Heart left ventricle (tissue), 16 donors: ENCODE data around the gene RTN4RL2. TPM values are rescaled to one million over a fixed set of nuclear protein-coding genes. Genes with fewer than 3 reads are reported as not detected.

ENCODE experiments used
- ATAC-seq, 4 donors: fragments of 200-7000 bp; cut with Tn5 transposase; one replicate each; pipeline ENCODE4 v1.9.1; 2020 to 2022; ENCODE audit warnings: moderate library complexity in 4 of 4, mild to moderate bottlenecking in 3 of 4, moderate number of reproducible peaks in 1 of 4
- DNase-seq, 5 donors: peaks; one replicate each; pipeline ENCODE4 v3.0.0-alpha.2; 2020
- H3K27ac ChIP-seq, 12 donors: fragments of 200-600 bp; sonication (generic) in 4 of 12; one replicate each; pipeline versions ENCODE4 v1.5.0 to v1.8.0; 2016 to 2022; ENCODE audit warnings: mild to moderate bottlenecking in 2 of 12
- H3K27me3 ChIP-seq, 9 donors: fragments of 200-600 bp; sonication (generic) in 2 of 9; one replicate each; pipeline versions ENCODE4 v1.5.1 to v1.8.0; 2016 to 2022; ENCODE audit warnings: mild to moderate bottlenecking in 3 of 9
- H3K36me3 ChIP-seq, 9 donors: fragments of 200-600 bp; sonication (generic) in 2 of 9; one replicate each; pipeline versions ENCODE4 v1.5.0 to v1.8.0; 2018 to 2022; ENCODE audit warnings: mild to moderate bottlenecking in 2 of 9
- H3K4me1 ChIP-seq, 12 donors: fragments of 200-600 bp; sonication (generic) in 4 of 12; one replicate each; pipeline versions ENCODE4 v1.5.0 to v1.8.0; 2016 to 2022; ENCODE audit warnings: mild to moderate bottlenecking in 3 of 12
- H3K4me3 ChIP-seq, 12 donors: fragments of 200-600 bp; sonication (generic) in 4 of 12; one replicate each; pipeline versions ENCODE4 v1.5.0 to v1.8.0; 2017 to 2022; ENCODE audit warnings: mild to moderate bottlenecking in 9 of 12, moderate library complexity in 4 of 12
- H3K9me3 ChIP-seq, 12 donors: fragments of 200-600 bp; sonication (generic) in 4 of 12; one replicate each; pipeline versions ENCODE4 v1.5.0 to v1.8.0; 2016 to 2022; ENCODE audit warnings: mild to moderate bottlenecking in 1 of 12
- POLR2A ChIP-seq, 2 donors: fragments of 450-650 bp; IDR thresholded peaks; one replicate each; pipeline ENCODE4 v1.6.1; 2017; ENCODE audit warnings: antibody characterized with exemption in 2 of 2, mild to moderate bottlenecking in 2 of 2, moderate library complexity in 2 of 2
- WGBS, 4 donors: extraction: QIAGEN DNeasy Blood & Tissue Kit in 2 of 4; methylation state at CpG; one replicate each; pipeline versions ENCODE4 v1.1.5 to v1.1.7; 2013 to 2018; 5-methylcytosine and 5-hydroxymethylcytosine counted together
- intact Hi-C, 10 donors: fragments of 100-400 bp; cut with DNase I; formaldehyde crosslinking; loops; one replicate each; pipeline versions ENCODE4 v1.11.1 to v1.14.2; 2022
- polyA plus RNA-seq, 2 donors: library from polyadenylated mRNA; stranded (reverse); fragments of 200-250 nt; gene quantifications; one replicate each; pipeline ENCODE4 v1.2.3, GENCODE V29; 2013
- total RNA-seq, 9 donors: library from RNA; depleted of rRNA in 2 of 9; stranded (reverse); fragments of >200 nt in 2 of 9; fragmentation: NEBNext Ultra II Directional in 3 of 9; extraction: Animal tissue kit (Norgen Biotek cat#: 25700) in 3 of 9; gene quantifications; one replicate each; pipeline versions ENCODE4 v1.1.0 to v1.2.4, GENCODE V29; 2016 to 2023
- TF ChIP-seq, protein P1 (sequence below), 12 donors: fragments of 200-600 bp; sonication (generic) in 4 of 12; IDR thresholded peaks; one replicate each; pipeline versions ENCODE4 v1.5.0 to v1.8.0; 2018 to 2022; ENCODE audit warnings: antibody characterized with exemption in 12 of 12, mild to moderate bottlenecking in 5 of 12
- donor health status: ischemic (EF 13 %, LVEDD 7.1; RV severe dilation, severe dysfunction).
- donor health status: healthy with polysubstance abuse.
- donor health status: DM: no; HTN: yes; CAD: no.
- donor health status: DM: no; HTN: no; CAD: no.
- donor health status: ischemic (EF 25% LVEDD 6.9; RV normal size, moderate dysfunction).
- donor health status: ischemic (EF 25% LVEDD 5.7; RV mildly dilated, moderate dysfunction).
- donor health status: healthy.
- donor health status: DM: yes; HTN: yes; CAD: no.
- donor health status: ischemic (EF 35%, LVEDD 5.7; RV mildly dilated, moderate dysfunction).
- donor health status: nonischemic (EF 11% LVEDD 7.7; RV severe dilation, severe dysfunction).
- donor health status: DM: yes; HTN: yes; CAD: no.
- donor health status: PGD.
- donor health status: ischemic (EF 29% LVEDD 5.4; RV normal size, mild dysfunction).
- donor health status: nonischemic (EF 23%, LVEDD 6.1; RV moderate dilation, normal function).

RTN4RL2 gene
- total and polyA plus RNA-seq, 11 donors, result 0.58 to 2.1 (median 1.1) TPM

- peak overlapping the region in 11 of 12 donors; percentile 23 to 77 (median 60) for H3K27ac ChIP-seq
- H3K4me1 ChIP-seq, result peaks cover 0 to 25% (median 12%) of the 10 kb centered on the region in 12 donors
- ATAC-seq (peak; percentile 11 to 77 (median 74)), DNase-seq (peak; percentile 59 to 82 (median 72))
- H3K27me3 ChIP-seq, result no peaks in the 10 kb centered on the region
- peak overlapping the region; percentile 62 to 98 (median 80) for H3K4me3 ChIP-seq
- no peaks in the 10 kb centered on the region for H3K9me3 ChIP-seq
- 0% methylated on average over 56 to 57 of the region's 57 CpGs for WGBS, 4 donors
- intact Hi-C loops, result loop anchor here in 3 of 10 donors (2.0 to 10.0 kb wide), 3 partner anchors 14 to 170 kb away; no protein-coding TSS in a partner anchor
- no peaks in the 10 kb centered on the region for H3K36me3 ChIP-seq
- TF ChIP-seq POLR2A (IDR thresholded peaks at IDR 0.05), result no peak
- TF ChIP-seq, protein P1, sequence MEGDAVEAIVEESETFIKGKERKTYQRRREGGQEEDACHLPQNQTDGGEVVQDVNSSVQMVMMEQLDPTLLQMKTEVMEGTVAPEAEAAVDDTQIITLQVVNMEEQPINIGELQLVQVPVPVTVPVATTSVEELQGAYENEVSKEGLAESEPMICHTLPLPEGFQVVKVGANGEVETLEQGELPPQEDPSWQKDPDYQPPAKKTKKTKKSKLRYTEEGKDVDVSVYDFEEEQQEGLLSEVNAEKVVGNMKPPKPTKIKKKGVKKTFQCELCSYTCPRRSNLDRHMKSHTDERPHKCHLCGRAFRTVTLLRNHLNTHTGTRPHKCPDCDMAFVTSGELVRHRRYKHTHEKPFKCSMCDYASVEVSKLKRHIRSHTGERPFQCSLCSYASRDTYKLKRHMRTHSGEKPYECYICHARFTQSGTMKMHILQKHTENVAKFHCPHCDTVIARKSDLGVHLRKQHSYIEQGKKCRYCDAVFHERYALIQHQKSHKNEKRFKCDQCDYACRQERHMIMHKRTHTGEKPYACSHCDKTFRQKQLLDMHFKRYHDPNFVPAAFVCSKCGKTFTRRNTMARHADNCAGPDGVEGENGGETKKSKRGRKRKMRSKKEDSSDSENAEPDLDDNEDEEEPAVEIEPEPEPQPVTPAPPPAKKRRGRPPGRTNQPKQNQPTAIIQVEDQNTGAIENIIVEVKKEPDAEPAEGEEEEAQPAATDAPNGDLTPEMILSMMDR (IDR thresholded peaks at IDR 0.05), result no peak
These were observed 54.4 kb downstream of the RTN4RL2 start for GRCh38 chr11:57514538-57515331.

GRCh38 chr11:57515332-57516060 is 55.2 kb downstream of the RTN4RL2 start, which contains the start of gene SLC43A1:
TSS of gene SLC43A1 (minus strand) at chr11:57515702. CDS start at chr11:57514111, 1,591 bp downstream.
- Histone ChIP-seq H3K27ac (peak within 1 kb of the TSS in 11 of 12 donors; percentile 23 to 77 (median 60)), H3K4me1 (peaks cover 0 to 26% (median 12%) of the 10 kb centered on the region in 12 donors), H3K36me3 (no peaks in the 10 kb centered on the region), H3K27me3 (no peaks in the 10 kb centered on the region), H3K4me3 (peak within 1 kb of the TSS; percentile 62 to 98 (median 80)), H3K9me3 (no peaks in the 10 kb centered on the region)
- peak; percentile 43 to 77 (median 63) for DNase-seq
- ATAC-seq, result peak; percentile 67 to 78 (median 75)
- 0% methylated on average over 57 to 66 of the region's 66 CpGs for WGBS, 4 donors
- intact Hi-C loops, result loop anchor here in 3 of 10 donors (2.0 to 10.0 kb wide), 3 partner anchors 15 to 171 kb away; no protein-coding TSS in a partner anchor
- TF ChIP-seq, protein P1 (IDR thresholded peaks at IDR 0.05), result peak in 2 of 12 donors; percentile 13 to 15
- TF ChIP-seq POLR2A (IDR thresholded peaks at IDR 0.05), result peak in 1 of 2 donors; percentile 36

DNA sequence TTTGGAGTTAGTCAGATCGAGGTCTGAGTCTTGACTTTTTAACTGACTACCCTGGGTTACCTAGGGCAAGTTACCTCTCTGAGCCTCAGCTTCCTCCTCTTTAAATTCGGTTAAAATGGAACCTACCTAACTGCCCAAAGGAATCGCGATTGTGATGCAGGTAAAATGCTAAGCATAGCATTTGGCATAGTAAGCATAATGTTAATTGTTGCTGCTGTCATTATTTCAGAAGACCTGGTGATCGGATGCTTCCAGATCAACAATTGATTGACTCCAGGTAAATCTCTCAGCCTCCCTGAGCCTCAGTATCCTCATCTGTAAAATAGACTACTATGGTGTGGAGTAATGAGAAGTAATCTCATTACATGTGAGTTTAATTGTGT is 55.7 kb downstream of the RTN4RL2 start:
- ATAC-seq (no peak), DNase-seq (no peak)
- H3K4me3 ChIP-seq, result peak overlapping the region; percentile 62 to 98 (median 80)
- H3K36me3 ChIP-seq, result no peaks in the 10 kb centered on the region
- H3K27me3 ChIP-seq, result no peaks in the 10 kb centered on the region
- peak overlapping the region in 3 of 12 donors; percentile 63 to 77 (median 72) for H3K27ac ChIP-seq
- intact Hi-C loops, result loop anchor here in 1 of 10 donors (10.0 kb wide), 1 partner anchor 171 kb away; no protein-coding TSS in a partner anchor
- peaks cover 0 to 26% (median 12%) of the 10 kb centered on the region in 12 donors for H3K4me1 ChIP-seq
- TF ChIP-seq, protein P1 (IDR thresholded peaks at IDR 0.05), result no peak
- no peak for TF ChIP-seq POLR2A (IDR thresholded peaks at IDR 0.05)
- H3K9me3 ChIP-seq, result no peaks in the 10 kb centered on the region
- 21 to 30% (median 29%) methylated on average over 5 of the region's 5 CpGs for WGBS, 4 donors
